ENCODE data around the gene POLE. TPM values are rescaled to one million over a fixed set of nuclear protein-coding genes. Genes with fewer than 3 reads are reported as not detected.

The POLE gene
- polyA plus RNA-seq, 1 donor, result 25.9 TPM

DNA sequence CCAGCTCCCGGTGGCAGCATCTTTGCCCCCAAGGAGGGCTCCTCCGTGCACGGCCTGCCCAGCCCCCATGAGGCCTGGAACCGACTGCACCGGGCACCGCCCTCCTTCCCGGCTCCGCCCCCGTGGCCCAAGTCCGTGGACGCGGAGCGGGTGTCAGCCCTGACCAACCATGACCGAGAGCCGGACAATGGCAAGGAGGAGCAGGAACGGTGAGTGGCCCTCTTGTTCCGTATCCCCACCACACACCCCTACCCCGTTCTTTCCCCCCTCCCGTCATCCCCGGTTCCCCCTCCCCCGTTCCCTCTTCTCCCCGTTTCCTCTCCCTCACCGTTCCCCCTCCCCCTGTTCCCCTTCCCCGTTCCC, 105.1 kb downstream of the POLE start:
- DNase-seq (ENCODE audit: low read depth), result no peak

GRCh38 chr12:132581348-132582057, 105.6 kb downstream of the POLE start:
- no peak for DNase-seq (ENCODE audit: low read depth)

DNA sequence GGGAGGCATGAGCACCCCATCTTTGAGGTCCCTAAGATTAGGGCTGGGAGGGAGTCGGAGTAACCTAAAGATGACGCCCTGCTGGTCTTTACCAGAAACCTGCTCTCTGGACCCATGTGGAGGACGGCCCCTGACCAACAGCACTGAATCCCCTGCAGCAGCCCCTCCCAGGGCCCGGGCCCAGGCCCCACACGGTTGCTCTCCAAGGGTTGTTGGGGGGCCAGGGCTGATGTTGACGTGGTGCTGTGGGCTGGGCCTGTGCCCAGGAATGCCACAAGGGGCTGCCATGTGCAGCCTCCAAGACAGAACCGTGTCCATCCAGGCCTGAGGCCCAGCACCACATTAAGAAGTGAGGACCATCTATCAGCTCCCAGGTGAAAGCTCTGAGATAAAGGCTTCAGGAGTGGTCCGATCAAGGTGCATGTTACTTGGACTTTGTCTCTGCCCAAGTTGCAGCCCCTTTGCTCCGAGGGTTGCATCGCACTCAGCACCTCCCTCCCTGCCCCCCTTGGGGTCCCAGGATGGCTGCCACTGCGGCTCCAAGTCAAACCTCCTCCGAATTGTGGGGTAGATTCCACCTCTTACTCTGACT, 106.3 kb downstream of the POLE start:
- no peak for DNase-seq (ENCODE audit: low read depth)

DNA sequence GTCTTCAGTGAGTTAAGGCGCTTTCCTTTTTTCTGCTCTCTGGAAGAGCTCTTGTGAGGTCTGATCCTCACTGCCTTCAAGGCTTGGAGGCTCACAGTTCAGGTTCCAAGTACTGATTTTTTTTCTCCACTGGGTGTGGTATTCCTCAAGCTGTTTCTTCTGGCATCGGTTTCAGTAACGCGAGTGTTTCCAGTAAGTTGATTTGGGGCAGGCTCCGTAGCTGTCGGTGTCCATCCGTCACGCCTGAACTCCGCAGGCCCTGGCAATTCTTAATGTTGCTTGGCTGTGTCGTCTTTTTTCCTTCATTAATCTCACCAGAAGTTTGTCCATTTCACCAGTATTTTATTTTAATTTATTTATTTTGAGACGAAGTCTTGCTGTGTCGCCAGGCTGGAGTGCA, 107.4 kb downstream of the POLE start:
- peak; percentile 52 for DNase-seq (ENCODE audit: low read depth)

DNA sequence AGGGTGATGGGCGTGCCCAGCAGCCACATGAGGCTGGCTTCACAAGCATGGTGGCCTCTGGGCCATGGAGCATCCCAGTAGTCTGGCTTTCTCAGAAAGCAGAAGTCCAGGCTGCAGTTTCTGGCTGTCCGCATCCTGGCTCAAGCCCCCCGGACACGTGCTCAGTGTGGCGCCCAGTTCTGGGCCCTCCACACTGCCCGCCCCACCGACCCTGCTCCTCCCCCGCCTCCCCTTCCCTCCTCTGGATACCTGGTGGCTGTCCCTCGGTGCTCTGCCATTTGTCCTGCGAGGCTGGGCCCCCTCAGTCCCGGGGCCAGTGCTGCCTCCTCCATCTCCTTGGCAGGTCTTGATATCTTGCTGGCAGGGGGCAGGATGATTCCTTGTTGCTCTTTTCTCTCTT, 108.3 kb downstream of the POLE start:
- DNase-seq (ENCODE audit: low read depth), result no peak

DNA sequence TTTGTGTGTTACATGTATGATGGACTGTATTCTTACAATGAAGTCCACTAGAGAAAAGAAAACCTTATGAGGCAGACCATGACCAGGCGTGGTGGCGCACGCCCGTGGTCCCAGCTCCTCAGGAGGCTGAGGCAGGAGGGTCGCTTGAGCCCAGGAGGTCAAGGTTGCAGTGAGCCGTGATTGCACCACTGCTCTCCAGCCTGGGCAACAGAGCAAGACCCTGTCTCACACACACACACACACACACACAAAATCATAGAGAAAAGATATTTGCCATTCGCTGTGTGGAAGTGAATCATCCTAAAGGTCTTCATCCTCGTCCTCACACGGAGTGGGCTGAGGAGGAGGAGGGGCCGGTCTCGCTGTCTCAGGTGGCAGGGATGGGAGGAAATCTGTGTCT, 109.0 kb downstream of the POLE start:
- DNase-seq (ENCODE audit: low read depth), result no peak

GRCh38 chr12:132577191-132577920, 109.8 kb downstream of the POLE start:
- no peak for DNase-seq (ENCODE audit: low read depth)

GRCh38 chr12:132576701-132577100, 110.4 kb downstream of the POLE start:
- DNase-seq (ENCODE audit: low read depth), result no peak

DNA sequence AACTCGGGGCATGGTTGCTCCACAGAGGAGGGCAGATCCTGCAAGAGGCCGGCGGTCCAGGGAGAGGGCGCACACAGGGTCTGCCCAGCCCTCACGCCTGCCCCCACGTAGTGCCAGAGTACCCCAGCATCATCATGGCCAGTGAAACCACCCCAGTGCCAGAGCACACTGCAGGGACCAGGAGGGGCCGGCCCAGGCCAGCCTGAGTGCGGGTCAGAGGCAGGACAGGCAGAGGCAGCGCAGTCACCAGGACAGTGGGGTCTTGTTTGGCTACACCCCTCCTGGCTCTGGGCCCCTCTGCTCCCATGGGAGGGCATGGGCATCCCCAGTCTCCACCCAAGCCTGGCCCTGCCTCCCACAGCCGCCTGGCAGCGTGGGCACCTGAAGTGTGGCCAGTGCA, 111.5 kb downstream of the POLE start:
- DNase-seq (ENCODE audit: low read depth), result no peak

GRCh38 chr12:132574271-132574996, 112.7 kb downstream of the POLE start:
- no peak for DNase-seq (ENCODE audit: low read depth)

Other genes with a start within 250 kb of the POLE start
- gene FBRSL1, start 197.2 kb downstream of the POLE start, polyA plus RNA-seq (ENCODE audit: insufficient read length), result 46.6 TPM
- 0.15 TPM for gene LRCOL1, start 76.8 kb downstream of the POLE start, polyA plus RNA-seq (ENCODE audit: insufficient read length)
- gene P2RX2, start 68.6 kb downstream of the POLE start, polyA plus RNA-seq (ENCODE audit: insufficient read length), result not detected
- 13.4 TPM for gene PXMP2, start 245 bp upstream of the POLE start, polyA plus RNA-seq (ENCODE audit: insufficient read length)
- 20.7 TPM for gene PGAM5, start 23.5 kb upstream of the POLE start, polyA plus RNA-seq (ENCODE audit: insufficient read length)
- 46.1 TPM for gene ANKLE2, start 74.5 kb upstream of the POLE start, polyA plus RNA-seq (ENCODE audit: insufficient read length)
- 40.5 TPM for gene GOLGA3, start 141.5 kb upstream of the POLE start, polyA plus RNA-seq (ENCODE audit: insufficient read length)
- gene CHFR, start 200.3 kb upstream of the POLE start, polyA plus RNA-seq (ENCODE audit: insufficient read length), result 16.8 TPM